ENCODE data around the gene CLCN6. TPM values are rescaled to one million over a fixed set of nuclear protein-coding genes. Genes with fewer than 3 reads are reported as not detected.

The CLCN6 gene
- total and polyA plus RNA-seq, 2 of the 13 experiments (the other 11 are each of a cell fraction or from before 2014, with no cell fraction given): 14.9 to 19.3 TPM

DNA sequence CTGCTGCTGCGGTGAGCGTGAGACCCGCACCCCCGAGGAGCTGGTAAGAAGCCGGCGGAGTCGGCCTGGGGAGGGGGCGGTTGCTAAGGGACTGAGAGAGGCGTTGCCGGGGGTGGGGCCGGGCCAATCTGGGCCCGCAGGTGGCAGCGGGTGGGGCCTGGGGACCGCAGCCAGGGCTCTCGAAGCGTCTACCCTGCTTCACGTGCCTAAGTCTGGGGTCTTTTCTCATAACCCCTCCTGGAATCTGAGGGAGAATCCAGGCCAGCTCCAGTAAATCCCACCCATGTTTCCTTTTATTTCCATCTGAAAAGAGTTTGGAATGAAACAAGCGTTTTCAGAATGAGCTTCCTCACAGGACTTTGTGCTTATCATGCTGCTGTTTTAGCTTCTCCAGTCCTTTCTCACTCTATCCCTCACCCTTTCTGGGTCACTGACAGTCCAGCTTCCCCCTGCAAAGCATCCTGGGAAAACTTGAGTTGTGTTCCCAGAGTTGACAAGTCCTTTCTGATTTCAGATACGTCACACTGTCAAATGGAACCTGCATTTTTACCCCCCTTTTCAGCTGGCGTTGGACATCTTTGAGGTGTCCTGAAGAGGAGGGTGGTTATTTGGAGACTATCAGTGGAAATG lies 431 bp downstream of the CLCN6 start (continued):
- TF ChIP-seq SRY (CRISPR knock-in tag; IDR thresholded peaks at IDR 0.05): peak; percentile 21; the same call in 1 of the 2 replicates
- 0 out of 2 replicates have a peak, but pooled peaks have one; percentile 38 for TF ChIP-seq ZNF605 (CRISPR knock-in tag; IDR thresholded peaks at IDR 0.05)
- 0 out of 2 replicates have a peak, but pooled peaks have one; percentile 43 for TF ChIP-seq PHF20 (CRISPR knock-in tag; IDR thresholded peaks at IDR 0.05)
- TF ChIP-seq ZIK1 (CRISPR knock-in tag; IDR thresholded peaks at IDR 0.05; ENCODE audit: borderline replicate concordance, low read depth): 0 out of 2 replicates have a peak, but pooled peaks have one; percentile 55
- no peak for TF ChIP-seq ZMYM3 (CRISPR knock-in tag; IDR thresholded peaks at IDR 0.05)
- TF ChIP-seq, protein P1, sequence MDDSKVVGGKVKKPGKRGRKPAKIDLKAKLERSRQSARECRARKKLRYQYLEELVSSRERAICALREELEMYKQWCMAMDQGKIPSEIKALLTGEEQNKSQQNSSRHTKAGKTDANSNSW (CRISPR knock-in tag; IDR thresholded peaks at IDR 0.05; ENCODE audit: borderline replicate concordance): no peak
- TF ChIP-seq, protein P2, sequence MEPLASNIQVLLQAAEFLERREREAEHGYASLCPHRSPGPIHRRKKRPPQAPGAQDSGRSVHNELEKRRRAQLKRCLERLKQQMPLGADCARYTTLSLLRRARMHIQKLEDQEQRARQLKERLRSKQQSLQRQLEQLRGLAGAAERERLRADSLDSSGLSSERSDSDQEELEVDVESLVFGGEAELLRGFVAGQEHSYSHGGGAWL (CRISPR knock-in tag; IDR thresholded peaks at IDR 0.05): 0 out of 2 replicates have a peak, but pooled peaks have one; percentile 22
- TF ChIP-seq USF2 (IDR thresholded peaks at IDR 0.05; ENCODE audit: low read depth, low read length): no peak
- TF ChIP-seq USF2 (CRISPR knock-in tag; IDR thresholded peaks at IDR 0.05; ENCODE audit: borderline replicate concordance): peak; percentile 93; the same call in 1 of the 2 replicates
- peak; percentile 14; the same call in 1 of the 2 replicates for TF ChIP-seq MXD1 (CRISPR knock-in tag; IDR thresholded peaks at IDR 0.05)
- TF ChIP-seq ZNF160 (CRISPR knock-in tag; IDR thresholded peaks at IDR 0.05): 0 out of 2 replicates have a peak, but pooled peaks have one; percentile 5
- TF ChIP-seq, protein P3, sequence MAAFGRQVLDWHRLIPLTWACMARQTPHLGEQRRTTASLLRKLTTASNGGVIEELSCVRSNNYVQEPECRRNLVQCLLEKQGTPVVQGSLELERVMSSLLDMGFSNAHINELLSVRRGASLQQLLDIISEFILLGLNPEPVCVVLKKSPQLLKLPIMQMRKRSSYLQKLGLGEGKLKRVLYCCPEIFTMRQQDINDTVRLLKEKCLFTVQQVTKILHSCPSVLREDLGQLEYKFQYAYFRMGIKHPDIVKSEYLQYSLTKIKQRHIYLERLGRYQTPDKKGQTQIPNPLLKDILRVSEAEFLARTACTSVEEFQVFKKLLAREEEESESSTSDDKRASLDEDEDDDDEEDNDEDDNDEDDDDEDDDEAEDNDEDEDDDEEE (CRISPR knock-in tag; IDR thresholded peaks at IDR 0.05): no peak
- peak; percentile 19; the same call in 1 of the 2 replicates for TF ChIP-seq ARNTL (CRISPR knock-in tag; IDR thresholded peaks at IDR 0.05)
- TF ChIP-seq ZNF431 (CRISPR knock-in tag; IDR thresholded peaks at IDR 0.05; ENCODE audit: borderline replicate concordance, low read depth): peak; percentile 57; the same call in 1 of the 2 replicates
- TF ChIP-seq ZNF367 (CRISPR knock-in tag; IDR thresholded peaks at IDR 0.05; ENCODE audit: borderline replicate concordance): no peak

All from HepG2 (cell line).